ENCODE measurements around the gene IFT81.

DNA sequence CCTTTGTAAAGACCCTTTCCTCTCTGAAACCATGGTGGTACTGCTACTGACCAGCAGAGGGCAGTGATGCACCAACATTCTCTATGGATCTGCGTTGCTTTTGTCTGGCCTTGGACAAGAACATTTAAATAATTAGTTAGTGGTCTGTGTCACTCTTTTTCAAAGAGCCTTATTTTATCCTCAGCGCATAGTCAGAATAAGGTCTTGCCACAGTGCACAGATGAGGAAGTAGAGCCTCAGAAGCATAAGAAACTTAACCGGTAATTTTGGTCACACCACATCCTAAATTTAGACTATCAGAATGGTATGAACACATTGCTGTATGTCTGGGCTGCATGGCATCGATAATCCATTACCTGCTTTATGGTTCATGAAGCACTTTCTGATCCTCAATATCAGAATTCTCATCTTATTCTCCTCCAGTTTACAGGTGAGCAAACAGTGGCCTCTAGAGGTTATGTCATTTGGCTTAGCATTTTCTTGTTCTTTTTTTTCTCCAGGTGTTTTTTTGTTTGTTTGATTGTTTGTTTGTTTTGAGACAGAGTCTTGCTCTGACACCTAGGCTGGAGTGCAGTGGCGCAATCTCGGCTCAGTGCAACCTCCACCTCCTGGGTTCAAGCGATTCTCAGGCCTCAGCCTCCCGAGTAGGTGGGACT is 23.7 kb upstream of the IFT81 start:
- TF ChIP-seq, protein P1, sequence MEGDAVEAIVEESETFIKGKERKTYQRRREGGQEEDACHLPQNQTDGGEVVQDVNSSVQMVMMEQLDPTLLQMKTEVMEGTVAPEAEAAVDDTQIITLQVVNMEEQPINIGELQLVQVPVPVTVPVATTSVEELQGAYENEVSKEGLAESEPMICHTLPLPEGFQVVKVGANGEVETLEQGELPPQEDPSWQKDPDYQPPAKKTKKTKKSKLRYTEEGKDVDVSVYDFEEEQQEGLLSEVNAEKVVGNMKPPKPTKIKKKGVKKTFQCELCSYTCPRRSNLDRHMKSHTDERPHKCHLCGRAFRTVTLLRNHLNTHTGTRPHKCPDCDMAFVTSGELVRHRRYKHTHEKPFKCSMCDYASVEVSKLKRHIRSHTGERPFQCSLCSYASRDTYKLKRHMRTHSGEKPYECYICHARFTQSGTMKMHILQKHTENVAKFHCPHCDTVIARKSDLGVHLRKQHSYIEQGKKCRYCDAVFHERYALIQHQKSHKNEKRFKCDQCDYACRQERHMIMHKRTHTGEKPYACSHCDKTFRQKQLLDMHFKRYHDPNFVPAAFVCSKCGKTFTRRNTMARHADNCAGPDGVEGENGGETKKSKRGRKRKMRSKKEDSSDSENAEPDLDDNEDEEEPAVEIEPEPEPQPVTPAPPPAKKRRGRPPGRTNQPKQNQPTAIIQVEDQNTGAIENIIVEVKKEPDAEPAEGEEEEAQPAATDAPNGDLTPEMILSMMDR (IDR thresholded peaks at IDR 0.05) = peak; percentile 83 to 93 (median 91)
- TF ChIP-seq POLR2A (IDR thresholded peaks at IDR 0.05) (no peak), EP300 (IDR thresholded peaks at IDR 0.05) (peak; percentile 63 to 64)

Data from tibial nerve (tissue), 4 donors.